HEK293 (cell line): ENCODE measurements around the gene SDS.
A peak's percentile ranks its signal among the peaks of the same experiment; 100 is the strongest.

ENCODE experiments used
- CTCF ChIA-PET: fragments of 350-600 bp; formaldehyde crosslinking; extraction: SDS; loops from one replicate; lab custom pipeline; 2021; ENCODE audit warnings: antibody characterized with exemption; lab: Yijun Ruan, JAX
- POLR2A ChIA-PET: fragments of 300-600 bp; formaldehyde crosslinking; extraction: SDS; loops from one replicate; lab custom pipeline; 2020; ENCODE audit warnings: antibody characterized with exemption, inconsistent platforms; lab: Yijun Ruan, JAX
- H3K27ac ChIP-seq: fragments of 200-500 bp; sonication (Bioruptor generic); 2 replicates; pipeline ENCODE4 v1.5.1; 2014; ENCODE audit warnings: low read depth, low read length, control low read depth, inconsistent platforms; ENCODE audit errors: extremely low read depth
- H3K36me3 ChIP-seq, 2 experiments: fragments of 200-500 bp in 1 of 2; sonication (Bioruptor generic) in 1 of 2; 1 replicate in 1 of 2; 2 replicates in 1 of 2; pipeline ENCODE4 v1.5.1; 2014 to 2017; ENCODE audit warnings: inconsistent platforms in 2 of 2, low read length in 2 of 2; ENCODE audit not compliant: control insufficient read depth in 2 of 2, insufficient read depth in 1 of 2
- H3K4me1 ChIP-seq: fragments of 200-500 bp; sonication (Bioruptor generic); 2 replicates; pipeline ENCODE4 v1.5.1; 2014; ENCODE audit warnings: mild to moderate bottlenecking, low read length, inconsistent platforms; ENCODE audit not compliant: control insufficient read depth, insufficient read depth
- H3K4me3 ChIP-seq: 2 replicates; pipeline ENCODE4 v1.5.1; 2011; ENCODE audit warnings: low read depth, mild to moderate bottlenecking, control low read depth, low read length, moderate library complexity
- H3K9me3 ChIP-seq: fragments of 200-500 bp; sonication (Bioruptor generic); 2 replicates; pipeline ENCODE4 v1.5.1; 2014; ENCODE audit warnings: low read depth, low read length, inconsistent platforms; ENCODE audit not compliant: control insufficient read depth, insufficient read depth
- FEZF1 ChIP-seq: fragments of 450-650 bp; formaldehyde crosslinking; IDR thresholded peaks from 2 replicates; pipeline ENCODE4 v1.5.1; 2016; ENCODE audit warnings: missing biosample characterization, missing genetic modification characterization
- IKZF3 ChIP-seq: fragments of 450-650 bp; IDR thresholded peaks from 2 replicates; pipeline ENCODE4 v1.5.0; 2018; ENCODE audit warnings: missing biosample characterization, mild to moderate bottlenecking, missing genetic modification characterization, moderate library complexity
- KLF7 ChIP-seq: fragments of 450-650 bp; formaldehyde crosslinking; IDR thresholded peaks from 2 replicates; pipeline ENCODE4 v1.5.1; 2016; ENCODE audit warnings: missing biosample characterization, missing genetic modification characterization, borderline replicate concordance
- OVOL3 ChIP-seq: fragments of 450-650 bp; formaldehyde crosslinking; IDR thresholded peaks from 2 replicates; pipeline ENCODE4 v1.5.1; 2016; ENCODE audit warnings: missing biosample characterization, missing genetic modification characterization
- REST ChIP-seq: fragments of 450-650 bp; formaldehyde crosslinking; IDR thresholded peaks from 2 replicates; pipeline ENCODE4 v1.5.1; 2016; ENCODE audit warnings: missing biosample characterization, missing genetic modification characterization
- SP2 ChIP-seq: fragments of 450-650 bp; formaldehyde crosslinking; IDR thresholded peaks from 2 replicates; pipeline ENCODE4 v1.5.1; 2016; ENCODE audit warnings: missing biosample characterization, missing genetic modification characterization
- ZFHX2 ChIP-seq: fragments of 450-650 bp; formaldehyde crosslinking; conservative IDR thresholded peaks from 2 replicates; pipeline ENCODE4 v1.5.1; 2016; ENCODE audit warnings: missing biosample characterization, missing genetic modification characterization
- ZFP3 ChIP-seq: fragments of 450-650 bp; formaldehyde crosslinking; IDR thresholded peaks from 2 replicates; pipeline ENCODE4 v1.5.1; 2016; ENCODE audit warnings: low read depth, missing biosample characterization, missing genetic modification characterization
- ZNF112 ChIP-seq: fragments of 450-650 bp; formaldehyde crosslinking; IDR thresholded peaks from 2 replicates; pipeline ENCODE4 v1.5.0; 2017; ENCODE audit warnings: missing biosample characterization, missing genetic modification characterization
- ZNF132 ChIP-seq: fragments of 450-650 bp; formaldehyde crosslinking; IDR thresholded peaks from 2 replicates; pipeline ENCODE4 v1.5.1; 2017; ENCODE audit warnings: missing biosample characterization, missing genetic modification characterization, borderline replicate concordance
- ZNF2 ChIP-seq: fragments of 450-650 bp; formaldehyde crosslinking; IDR thresholded peaks from 2 replicates; pipeline ENCODE4 v1.5.1; 2016; ENCODE audit warnings: missing biosample characterization, missing genetic modification characterization
- ZNF211 ChIP-seq: fragments of 450-650 bp; formaldehyde crosslinking; IDR thresholded peaks from 2 replicates; pipeline ENCODE4 v1.5.1; 2016; ENCODE audit warnings: low read depth, missing biosample characterization, missing genetic modification characterization
- ZNF223 ChIP-seq: fragments of 450-650 bp; formaldehyde crosslinking; IDR thresholded peaks from 2 replicates; pipeline ENCODE4 v1.5.1; 2016; ENCODE audit warnings: missing biosample characterization, missing genetic modification characterization
- ZNF311 ChIP-seq: fragments of 450-650 bp; formaldehyde crosslinking; IDR thresholded peaks from 2 replicates; pipeline ENCODE4 v1.5.1; 2017; ENCODE audit warnings: missing biosample characterization, missing genetic modification characterization, borderline replicate concordance
- ZNF335 ChIP-seq: fragments of 450-650 bp; formaldehyde crosslinking; conservative IDR thresholded peaks from 2 replicates; pipeline ENCODE4 v1.5.1; 2016; ENCODE audit warnings: missing biosample characterization, missing genetic modification characterization
- ZNF426 ChIP-seq: fragments of 450-650 bp; formaldehyde crosslinking; IDR thresholded peaks from 2 replicates; pipeline ENCODE4 v1.5.1; 2017; ENCODE audit warnings: missing biosample characterization, missing genetic modification characterization, mild to moderate bottlenecking, inconsistent platforms, moderate library complexity
- ZNF48 ChIP-seq: fragments of 450-650 bp; formaldehyde crosslinking; IDR thresholded peaks from 2 replicates; pipeline ENCODE4 v1.5.1; 2016; ENCODE audit warnings: missing biosample characterization, missing genetic modification characterization
- ZNF555 ChIP-seq: fragments of 450-650 bp; formaldehyde crosslinking; conservative IDR thresholded peaks from 2 replicates; pipeline ENCODE4 v1.5.1; 2017; ENCODE audit warnings: missing biosample characterization, mild to moderate bottlenecking, missing genetic modification characterization, inconsistent platforms
- ZNF610 ChIP-seq: fragments of 450-650 bp; formaldehyde crosslinking; IDR thresholded peaks from 2 replicates; pipeline ENCODE4 v1.5.1; 2016; ENCODE audit warnings: missing biosample characterization, missing genetic modification characterization, borderline replicate concordance
- TF ChIP-seq, protein P1 (sequence below): fragments of 450-650 bp; formaldehyde crosslinking; IDR thresholded peaks from 2 replicates; pipeline ENCODE4 v1.5.1; 2016; ENCODE audit warnings: missing biosample characterization, missing genetic modification characterization, low read depth
- TF ChIP-seq, protein P2 (sequence below): fragments of 450-650 bp; formaldehyde crosslinking; IDR thresholded peaks from 2 replicates; pipeline ENCODE4 v1.5.1; 2016; ENCODE audit warnings: missing biosample characterization, missing genetic modification characterization

SDS gene

DNA sequence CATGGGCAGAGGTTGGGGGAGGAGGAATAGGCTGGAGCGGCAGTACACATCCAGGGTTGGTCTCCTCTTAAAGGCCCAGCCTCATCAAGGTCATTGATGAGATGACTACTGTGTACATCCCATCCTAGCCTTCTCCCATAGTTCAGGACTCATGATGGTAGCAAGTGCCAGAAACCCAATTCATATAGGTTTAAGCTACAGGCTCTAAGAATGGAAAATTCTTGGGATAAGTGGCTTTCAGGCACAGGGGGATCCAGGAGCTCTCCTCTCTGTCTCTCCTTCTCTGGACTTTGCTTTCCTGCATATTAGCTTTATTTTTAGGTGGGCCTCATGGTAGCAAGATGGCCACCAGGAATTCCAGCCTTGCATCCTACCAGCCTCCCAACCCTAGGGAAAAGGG lies 24.8 kb upstream of the SDS start:
- no peak for TF ChIP-seq OVOL3 (tag by site-specific recombination)
- TF ChIP-seq ZFP3 (tag by site-specific recombination), result no peak
- TF ChIP-seq SP2 (tag by site-specific recombination), result no peak
- no peak for TF ChIP-seq ZNF48 (tag by site-specific recombination)
- TF ChIP-seq ZNF223, result no peak
- TF ChIP-seq ZNF311, result no peak
- Histone ChIP-seq H3K9me3 (no peaks in the 10 kb centered on the region), H3K27ac (no peak overlapping the region), H3K36me3 (peaks cover 0 to 4% of the 10 kb centered on the region in 2 experiments; a peak in 1 of 3 replicates), H3K4me3 (no peak overlapping the region), H3K4me1 (no peaks in the 10 kb centered on the region)
- POLR2A ChIA-PET, result no interaction called here
- CTCF ChIA-PET, result no interaction called here

DNA sequence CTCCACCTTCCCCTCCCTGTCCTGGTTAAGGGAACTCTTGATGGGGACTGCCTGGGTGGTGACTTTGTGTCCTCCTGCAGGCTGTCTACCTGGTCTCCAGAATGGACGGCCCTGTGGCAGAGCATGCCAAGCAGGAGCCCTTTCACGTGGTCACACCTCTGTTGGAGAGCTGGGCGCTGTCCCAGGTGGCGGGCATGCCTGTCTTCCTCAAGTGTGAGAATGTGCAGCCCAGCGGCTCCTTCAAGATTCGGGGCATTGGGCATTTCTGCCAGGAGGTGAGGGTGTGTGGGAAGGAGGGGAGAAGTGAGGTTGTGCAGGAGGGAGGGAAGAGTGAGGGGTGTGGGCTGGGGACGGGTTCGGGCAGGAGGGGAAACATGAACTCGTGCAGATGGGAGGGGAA lies 24.2 kb upstream of the SDS start:
- H3K27ac ChIP-seq, result no peak overlapping the region
- H3K36me3 ChIP-seq, result peaks cover 0 to 4% of the 10 kb centered on the region in 2 experiments; a peak in 1 of 3 replicates
- H3K9me3 ChIP-seq, result no peaks in the 10 kb centered on the region
- ChIA-PET CTCF (no interaction called here), POLR2A (no interaction called here)
- TF ChIP-seq ZFHX2 (tag by site-specific recombination) (0 out of 2 replicates have a peak, but pooled peaks have one; percentile 18), IKZF3 (tag by site-specific recombination) (no peak), ZNF112 (tag by site-specific recombination) (no peak), REST (peak; percentile 80), ZNF2 (tag by site-specific recombination) (no peak), FEZF1 (tag by site-specific recombination) (no peak)
- H3K4me1 ChIP-seq, result no peaks in the 10 kb centered on the region
- H3K4me3 ChIP-seq, result no peak overlapping the region

- peaks cover 0 to 4% of the 10 kb centered on the region in 2 experiments; a peak in 1 of 3 replicates for H3K36me3 ChIP-seq
- H3K27ac ChIP-seq, result no peak overlapping the region
- no peak overlapping the region for H3K4me3 ChIP-seq
- H3K4me1 ChIP-seq, result no peaks in the 10 kb centered on the region
- H3K9me3 ChIP-seq, result no peaks in the 10 kb centered on the region
- no peak for TF ChIP-seq ZNF211 (tag by site-specific recombination)
- TF ChIP-seq ZNF335 (tag by site-specific recombination), result no peak
- TF ChIP-seq ZFHX2 (tag by site-specific recombination), result no peak
- TF ChIP-seq, protein P1, sequence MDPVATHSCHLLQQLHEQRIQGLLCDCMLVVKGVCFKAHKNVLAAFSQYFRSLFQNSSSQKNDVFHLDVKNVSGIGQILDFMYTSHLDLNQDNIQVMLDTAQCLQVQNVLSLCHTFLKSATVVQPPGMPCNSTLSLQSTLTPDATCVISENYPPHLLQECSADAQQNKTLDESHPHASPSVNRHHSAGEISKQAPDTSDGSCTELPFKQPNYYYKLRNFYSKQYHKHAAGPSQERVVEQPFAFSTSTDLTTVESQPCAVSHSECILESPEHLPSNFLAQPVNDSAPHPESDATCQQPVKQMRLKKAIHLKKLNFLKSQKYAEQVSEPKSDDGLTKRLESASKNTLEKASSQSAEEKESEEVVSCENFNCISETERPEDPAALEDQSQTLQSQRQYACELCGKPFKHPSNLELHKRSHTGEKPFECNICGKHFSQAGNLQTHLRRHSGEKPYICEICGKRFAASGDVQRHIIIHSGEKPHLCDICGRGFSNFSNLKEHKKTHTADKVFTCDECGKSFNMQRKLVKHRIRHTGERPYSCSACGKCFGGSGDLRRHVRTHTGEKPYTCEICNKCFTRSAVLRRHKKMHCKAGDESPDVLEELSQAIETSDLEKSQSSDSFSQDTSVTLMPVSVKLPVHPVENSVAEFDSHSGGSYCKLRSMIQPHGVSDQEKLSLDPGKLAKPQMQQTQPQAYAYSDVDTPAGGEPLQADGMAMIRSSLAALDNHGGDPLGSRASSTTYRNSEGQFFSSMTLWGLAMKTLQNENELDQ (tag by site-specific recombination), result no peak
- TF ChIP-seq ZNF426 (tag by site-specific recombination), result no peak
- TF ChIP-seq ZNF610 (tag by site-specific recombination), result no peak
- no peak for TF ChIP-seq ZNF132
- TF ChIP-seq, protein P2, sequence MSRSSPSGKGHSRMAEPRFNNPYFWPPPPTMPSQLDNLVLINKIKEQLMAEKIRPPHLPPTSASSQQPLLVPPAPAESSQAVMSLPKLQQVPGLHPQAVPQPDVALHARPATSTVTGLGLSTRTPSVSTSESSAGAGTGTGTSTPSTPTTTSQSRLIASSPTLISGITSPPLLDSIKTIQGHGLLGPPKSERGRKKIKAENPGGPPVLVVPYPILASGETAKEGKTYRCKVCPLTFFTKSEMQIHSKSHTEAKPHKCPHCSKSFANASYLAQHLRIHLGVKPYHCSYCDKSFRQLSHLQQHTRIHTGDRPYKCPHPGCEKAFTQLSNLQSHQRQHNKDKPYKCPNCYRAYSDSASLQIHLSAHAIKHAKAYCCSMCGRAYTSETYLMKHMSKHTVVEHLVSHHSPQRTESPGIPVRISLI (tag by site-specific recombination), result no peak
- TF ChIP-seq KLF7 (tag by site-specific recombination), result no peak
- no peak for TF ChIP-seq ZNF555 (tag by site-specific recombination)
- TF ChIP-seq, all 188 proteins: peak for 0
- CTCF ChIA-PET, result interaction anchor here (0.5 to 1.9 kb wide), 47 partner anchors 9 to 1494 kb away, joined by 3 to 21 read pairs (median 4); partner anchors contain the start of genes SDS and SLC8B1
- POLR2A ChIA-PET, result interaction anchor here (0.5 to 0.8 kb wide), 3 partner anchors 8 to 91 kb away, joined by 3 read pairs; partner anchors contain the start of gene SLC8B1
These were observed 22.3 kb upstream of the SDS start for GRCh38 chr12:113425960-113426453.
